Kidney (tissue), 14 donors: Measurements from ENCODE around the gene RFC3. TPM values are rescaled to one million over a fixed set of nuclear protein-coding genes. Genes with fewer than 3 reads are reported as not detected.

Experiments used
- DNase-seq, 5 donors: peaks; one replicate each; pipeline ENCODE4 v3.0.0-alpha.2; 2013 to 2020
- FAIRE-seq: peaks from 2 replicates; lab custom pipeline; 2012; peaks lifted over from hg19 to GRCh38; lab: Jason Lieb, UNC
- H3K27ac ChIP-seq, 2 donors: one replicate each; pipeline ENCODE4 v1.7.0; 2013; ENCODE audit warnings: low read depth in 2 of 2, low read length in 2 of 2, inconsistent platforms in 1 of 2
- H3K27me3 ChIP-seq: one replicate; pipeline ENCODE4 v1.7.1; 2013; ENCODE audit warnings: low read length, inconsistent platforms; ENCODE audit not compliant: control insufficient read depth, insufficient read depth
- H3K36me3 ChIP-seq, 3 donors: one replicate each; pipeline versions ENCODE4 v1.7.0 to v1.7.1; 2013; ENCODE audit warnings: low read length in 3 of 3, control low read depth in 1 of 3, inconsistent platforms in 1 of 3; ENCODE audit not compliant: insufficient read depth in 3 of 3, control insufficient read depth in 2 of 3
- H3K4me1 ChIP-seq, 3 donors: one replicate each; pipeline versions ENCODE4 v1.7.0 to v1.7.1; 2013; ENCODE audit warnings: low read length in 3 of 3, inconsistent platforms in 1 of 3, low read depth in 1 of 3; ENCODE audit not compliant: control insufficient read depth in 2 of 3, insufficient read depth in 2 of 3
- H3K4me3 ChIP-seq, 3 donors: one replicate each; pipeline versions ENCODE4 v1.7.0 to v1.8.1; 2013; ENCODE audit warnings: low read length in 3 of 3, control low read depth in 1 of 3, inconsistent platforms in 1 of 3
- H3K9ac ChIP-seq, 3 donors: one replicate each; pipeline versions ENCODE4 v1.7.0 to v1.7.1; 2013; ENCODE audit warnings: low read length in 3 of 3, control low read depth in 1 of 3, inconsistent platforms in 1 of 3
- H3K9me3 ChIP-seq, 3 donors: one replicate each; pipeline versions ENCODE4 v1.7.0 to v1.7.1; 2013; ENCODE audit warnings: low read length in 3 of 3, control low read depth in 1 of 3, inconsistent platforms in 1 of 3; ENCODE audit not compliant: control insufficient read depth in 2 of 3, insufficient read depth in 1 of 3
- intact Hi-C: fragments of 100-400 bp; cut with DNase I; formaldehyde crosslinking; loops from one replicate; pipeline ENCODE4 v1.11.1; 2022
- polyA plus RNA-seq: library from polyadenylated mRNA; stranded (reverse); fragments of 350-450 nt; fragmentation: Illumina TruSeq; extraction: RNeasy Lipid Tissue Mini Kit (QIAGEN cat#74804); gene quantifications from one replicate; pipeline ENCODE4 v1.2.3, GENCODE V29; 2014; ENCODE audit warnings: low read depth, low replicate concordance; ENCODE audit not compliant: insufficient read depth
- total RNA-seq: library from RNA; stranded (reverse); fragmentation: NEBNext Ultra II Directional; extraction: Animal tissue kit (Norgen Biotek cat#: 25700); gene quantifications from one replicate; pipeline ENCODE4 v1.2.1, GENCODE V29; 2021
- TF ChIP-seq, protein P1 (sequence below): IDR thresholded peaks from 3 replicates; pipeline ENCODE4 v1.5.1; 2012; ENCODE audit warnings: mild to moderate bottlenecking, moderate library complexity, borderline replicate concordance; ENCODE audit not compliant: insufficient read depth; ENCODE audit errors: extremely low read depth
- donor health status: control.
- donor health status: control.
- donor health status: control.
- donor health status: control.
- donor health status: control.
- donor health status: DM: yes; HTN: yes; CAD: no.
- donor health status: Normal renal cell carcinoma (clear cell type).

Gene RFC3
- total and polyA plus RNA-seq, 2 donors from 2014 or later: 2.7 to 8.2 TPM

DNA sequence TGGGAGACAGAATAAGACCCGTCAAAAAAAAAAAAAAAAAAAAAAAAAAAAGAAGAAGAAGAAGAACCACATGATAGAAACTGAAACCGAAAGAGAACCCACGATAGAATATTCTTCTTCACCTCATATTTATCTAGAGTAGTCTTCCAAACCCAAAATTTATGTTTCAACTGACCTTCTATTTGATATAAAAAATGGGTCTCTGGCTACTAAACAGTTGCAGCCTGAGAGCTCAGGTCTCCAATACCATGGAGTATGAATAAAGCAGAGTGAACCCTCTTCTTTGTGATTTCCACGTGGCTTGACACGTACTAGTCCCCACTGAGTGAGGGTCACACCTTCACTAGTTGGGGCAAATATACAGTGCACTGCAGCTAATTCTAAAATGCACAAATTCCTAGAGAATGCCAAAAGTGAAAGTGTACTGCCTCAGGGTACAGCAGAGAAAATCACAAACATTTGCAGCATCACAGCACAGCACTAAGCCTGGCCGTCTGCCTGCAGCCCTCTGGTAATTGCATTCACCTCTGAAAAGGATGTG lies 30.8 kb upstream of the RFC3 start:
- peak overlapping the region in 2 of 3 donors; percentile 4 to 51 for H3K4me3 ChIP-seq
- TF ChIP-seq, protein P1, sequence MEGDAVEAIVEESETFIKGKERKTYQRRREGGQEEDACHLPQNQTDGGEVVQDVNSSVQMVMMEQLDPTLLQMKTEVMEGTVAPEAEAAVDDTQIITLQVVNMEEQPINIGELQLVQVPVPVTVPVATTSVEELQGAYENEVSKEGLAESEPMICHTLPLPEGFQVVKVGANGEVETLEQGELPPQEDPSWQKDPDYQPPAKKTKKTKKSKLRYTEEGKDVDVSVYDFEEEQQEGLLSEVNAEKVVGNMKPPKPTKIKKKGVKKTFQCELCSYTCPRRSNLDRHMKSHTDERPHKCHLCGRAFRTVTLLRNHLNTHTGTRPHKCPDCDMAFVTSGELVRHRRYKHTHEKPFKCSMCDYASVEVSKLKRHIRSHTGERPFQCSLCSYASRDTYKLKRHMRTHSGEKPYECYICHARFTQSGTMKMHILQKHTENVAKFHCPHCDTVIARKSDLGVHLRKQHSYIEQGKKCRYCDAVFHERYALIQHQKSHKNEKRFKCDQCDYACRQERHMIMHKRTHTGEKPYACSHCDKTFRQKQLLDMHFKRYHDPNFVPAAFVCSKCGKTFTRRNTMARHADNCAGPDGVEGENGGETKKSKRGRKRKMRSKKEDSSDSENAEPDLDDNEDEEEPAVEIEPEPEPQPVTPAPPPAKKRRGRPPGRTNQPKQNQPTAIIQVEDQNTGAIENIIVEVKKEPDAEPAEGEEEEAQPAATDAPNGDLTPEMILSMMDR: no peak

DNA sequence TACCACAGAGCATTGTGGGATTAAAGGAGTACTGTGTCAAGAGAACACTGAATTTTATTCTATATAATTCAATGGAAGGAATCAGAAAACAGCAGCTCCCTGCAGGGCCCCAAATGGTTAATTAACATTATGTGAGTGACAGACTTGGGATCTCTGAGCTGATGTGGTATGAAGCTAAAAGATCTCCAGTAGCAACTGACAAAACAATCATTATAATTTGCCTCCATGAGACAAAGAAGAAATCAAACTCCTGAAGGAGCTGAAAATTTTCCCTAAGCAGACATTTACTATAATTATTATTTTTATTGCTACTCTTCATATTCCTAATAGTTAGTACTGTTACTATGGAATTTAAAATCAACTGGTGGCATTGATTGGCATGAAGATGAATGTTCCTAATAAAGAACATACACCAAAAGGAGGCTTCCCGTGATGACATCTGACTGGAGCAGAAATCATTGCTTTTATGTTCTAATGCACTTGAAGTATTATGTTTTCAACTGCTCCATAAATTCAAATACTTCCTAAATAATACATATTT lies 28.8 kb upstream of the RFC3 start:
- H3K4me3 ChIP-seq: no peak overlapping the region
- no peak for DNase-seq
- FAIRE-seq: no peak
- H3K27me3 ChIP-seq: no peaks in the 10 kb centered on the region
- TF ChIP-seq, protein P1: no peak
- intact Hi-C loops: no loop called here
- H3K9me3 ChIP-seq: no peaks in the 10 kb centered on the region
- no peak overlapping the region for H3K9ac ChIP-seq
- no peaks in the 10 kb centered on the region for H3K36me3 ChIP-seq
- H3K27ac ChIP-seq: no peak overlapping the region
- H3K4me1 ChIP-seq: no peaks in the 10 kb centered on the region

More for the DNA sequence above, 30.8 kb upstream of the RFC3 start:
- Histone ChIP-seq H3K36me3 (no peaks in the 10 kb centered on the region), H3K9ac (no peak overlapping the region), H3K4me1 (no peaks in the 10 kb centered on the region), H3K9me3 (no peaks in the 10 kb centered on the region), H3K27ac (no peak overlapping the region), H3K27me3 (no peaks in the 10 kb centered on the region)
- DNase-seq (no peak), FAIRE-seq (no peak)
- intact Hi-C loops: no loop called here

DNA sequence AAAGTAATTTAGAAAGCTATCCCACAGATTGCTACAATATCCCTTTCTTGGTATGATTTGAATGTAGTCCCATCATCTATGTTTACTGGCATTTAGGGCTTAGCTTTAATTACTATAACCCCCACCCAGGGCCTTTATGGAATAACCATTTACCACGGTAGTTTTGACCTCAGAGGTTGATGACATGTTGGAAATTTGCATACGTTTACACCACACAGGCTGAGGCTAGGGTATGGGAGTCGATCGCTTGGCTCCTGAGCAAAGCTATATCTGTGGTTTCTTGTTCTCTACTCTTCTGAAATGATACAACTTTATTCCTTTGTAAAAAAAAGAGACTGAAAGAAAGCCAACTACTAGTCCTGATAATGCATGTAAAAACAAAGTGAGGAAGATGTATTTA lies 28.2 kb upstream of the RFC3 start:
- Histone ChIP-seq H3K27me3 (no peaks in the 10 kb centered on the region), H3K27ac (no peak overlapping the region), H3K9ac (no peak overlapping the region), H3K4me3 (no peak overlapping the region), H3K36me3 (no peaks in the 10 kb centered on the region), H3K4me1 (no peaks in the 10 kb centered on the region), H3K9me3 (no peaks in the 10 kb centered on the region)
- DNase-seq (no peak), FAIRE-seq (no peak)
- intact Hi-C loops: no loop called here
- TF ChIP-seq, protein P1: no peak
